Activated effector memory CD4-positive, alpha-beta T cell treated with Interleukin-2 at 50 U/mL for 16 hours (primary cell): Measurements from ENCODE around the gene NOL6.

ENCODE experiments used
- DNase-seq: peaks from one replicate; pipeline ENCODE4 v3.0.0-alpha.2; 2020

NOL6 gene

GRCh38 chr9:33450621-33451146 lies 23.0 kb downstream of the NOL6 start:
- DNase-seq: no peak

GRCh38 chr9:33449715-33450114 lies 24.0 kb downstream of the NOL6 start:
- DNase-seq: no peak

GRCh38 chr9:33447799-33448553 lies 25.7 kb downstream of the NOL6 start:
- DNase-seq: no peak

- peak; percentile 70 for DNase-seq
These were observed 26.6 kb downstream of the NOL6 start, which contains the start of gene AQP3 for GRCh38 chr9:33446946-33447798. Gene AQP3, minus strand, starts transcription at chr9:33447593. Its CDS starts 63 bp downstream, at chr9:33447530.

GRCh38 chr9:33446240-33446945 lies 27.3 kb downstream of the NOL6 start:
- peak; percentile 37 for DNase-seq

GRCh38 chr9:33445389-33446239 lies 28.1 kb downstream of the NOL6 start:
- no peak for DNase-seq

GRCh38 chr9:33443464-33444154 lies 30.1 kb downstream of the NOL6 start:
- no peak for DNase-seq

GRCh38 chr9:33443047-33443446 lies 30.7 kb downstream of the NOL6 start:
- DNase-seq: no peak

- no peak for DNase-seq
These were observed 31.6 kb downstream of the NOL6 start for GRCh38 chr9:33442125-33442524.

- no peak for DNase-seq
These were observed 33.1 kb downstream of the NOL6 start for GRCh38 chr9:33440609-33441008.

- DNase-seq: no peak
These were observed 33.5 kb downstream of the NOL6 start for GRCh38 chr9:33440204-33440603.

GRCh38 chr9:33439731-33440130 lies 34.0 kb downstream of the NOL6 start:
- DNase-seq: no peak

GRCh38 chr9:33438926-33439680 lies 34.6 kb downstream of the NOL6 start:
- DNase-seq: no peak

- DNase-seq: no peak
These were observed 35.8 kb downstream of the NOL6 start for GRCh38 chr9:33437898-33438297.

- DNase-seq: no peak
These were observed 36.5 kb downstream of the NOL6 start for GRCh38 chr9:33437205-33437604.

GRCh38 chr9:33436445-33436844 lies 37.3 kb downstream of the NOL6 start:
- no peak for DNase-seq

GRCh38 chr9:33435821-33436277 lies 37.9 kb downstream of the NOL6 start:
- no peak for DNase-seq

- DNase-seq: no peak
These were observed 39.2 kb downstream of the NOL6 start for GRCh38 chr9:33434317-33435105.

GRCh38 chr9:33433871-33434270 lies 39.9 kb downstream of the NOL6 start:
- DNase-seq: no peak

GRCh38 chr9:33431420-33431819 lies 42.3 kb downstream of the NOL6 start:
- DNase-seq: no peak
